Activated T-cell treated with anti-CD3 and anti-CD28 coated beads, Interleukin-2, amount 50 U/mL, for 48 hours (primary cell): ENCODE results near the gene CERS6.
"Not testable (repeated sequence)": the region's sequence is repeated elsewhere in the genome, so short reads cannot be mapped to it uniquely, and the experiment has no call there.

Experiments used
- DNase-seq, 2 experiments: peaks; one replicate each; pipeline ENCODE4 v3.0.0-alpha.2; 2020

Gene CERS6

GRCh38 chr2:168502852-168503251 is 46.8 kb downstream of the CERS6 start:
- DNase-seq = not testable (repeated sequence)

DNA sequence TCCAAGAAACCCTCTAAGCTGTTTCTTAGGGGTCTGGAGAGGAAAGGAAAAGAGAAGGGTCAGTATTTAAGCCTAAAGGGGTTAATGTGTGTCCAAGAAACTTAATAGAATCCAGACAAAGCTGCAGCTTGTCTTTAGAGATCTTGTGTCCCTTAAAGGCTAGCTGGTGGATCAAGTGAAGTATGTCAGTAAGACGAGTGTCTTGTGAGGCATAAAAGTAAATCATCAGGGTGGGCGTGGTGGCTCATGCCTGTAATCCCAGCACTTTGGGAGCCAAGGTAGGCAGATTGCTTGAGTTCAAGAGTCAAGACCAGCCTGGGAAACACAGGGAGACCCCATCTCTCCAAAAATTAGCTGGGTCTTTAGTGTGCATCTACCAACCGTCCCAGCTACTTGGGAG is 47.8 kb downstream of the CERS6 start:
- DNase-seq = no peak

- DNase-seq = no peak
These were observed 48.3 kb downstream of the CERS6 start for GRCh38 chr2:168504323-168504722.

- no peak for DNase-seq
These were observed 54.2 kb downstream of the CERS6 start for GRCh38 chr2:168510125-168510756.

GRCh38 chr2:168514692-168515091 is 58.6 kb downstream of the CERS6 start:
- no peak for DNase-seq

- no peak for DNase-seq
These were observed 59.4 kb downstream of the CERS6 start for GRCh38 chr2:168515502-168515901.

DNA sequence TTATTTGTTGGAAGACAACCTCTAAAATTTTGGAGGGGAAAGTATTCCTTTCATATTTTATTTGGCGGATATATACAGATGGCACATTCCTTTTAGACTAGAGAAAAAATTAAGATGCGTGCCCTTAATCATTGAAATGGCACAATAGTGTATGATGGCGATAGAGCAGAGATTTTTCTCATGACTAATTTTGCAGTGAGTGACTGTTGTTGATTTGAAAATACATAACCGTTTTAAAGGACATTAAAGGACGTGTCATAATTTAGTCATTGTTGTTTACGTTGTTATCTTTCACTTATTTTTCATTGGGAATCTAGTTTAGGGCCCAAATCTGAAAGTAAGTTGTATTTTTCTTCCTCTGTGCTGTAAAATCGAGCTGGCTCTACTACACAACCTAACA is 61.7 kb downstream of the CERS6 start:
- DNase-seq = no peak

DNA sequence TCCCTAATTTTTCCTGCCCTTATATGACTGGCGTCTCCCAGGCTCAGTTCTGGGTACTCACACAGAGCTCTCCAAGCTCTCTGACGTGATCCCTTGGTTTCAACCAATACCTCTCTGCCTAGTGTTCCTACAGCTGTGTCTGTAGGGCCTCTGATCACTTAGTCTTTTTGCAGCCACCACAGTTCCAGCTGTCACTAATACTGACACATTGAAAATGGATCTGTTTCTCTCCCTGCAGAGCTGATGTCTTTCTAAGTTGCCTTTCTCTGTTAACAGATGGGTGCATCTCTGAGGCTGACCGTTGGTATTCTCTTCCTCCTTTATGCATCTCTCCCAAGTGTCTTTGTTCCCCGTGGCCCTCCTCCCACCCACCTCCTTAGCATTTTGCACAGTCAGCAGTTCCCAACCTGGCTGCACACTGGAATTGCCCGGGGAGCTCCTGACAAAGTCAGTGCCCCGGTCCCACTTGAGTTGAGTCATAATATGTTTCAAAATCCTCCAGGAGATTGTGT is 62.5 kb downstream of the CERS6 start:
- DNase-seq = no peak

DNA sequence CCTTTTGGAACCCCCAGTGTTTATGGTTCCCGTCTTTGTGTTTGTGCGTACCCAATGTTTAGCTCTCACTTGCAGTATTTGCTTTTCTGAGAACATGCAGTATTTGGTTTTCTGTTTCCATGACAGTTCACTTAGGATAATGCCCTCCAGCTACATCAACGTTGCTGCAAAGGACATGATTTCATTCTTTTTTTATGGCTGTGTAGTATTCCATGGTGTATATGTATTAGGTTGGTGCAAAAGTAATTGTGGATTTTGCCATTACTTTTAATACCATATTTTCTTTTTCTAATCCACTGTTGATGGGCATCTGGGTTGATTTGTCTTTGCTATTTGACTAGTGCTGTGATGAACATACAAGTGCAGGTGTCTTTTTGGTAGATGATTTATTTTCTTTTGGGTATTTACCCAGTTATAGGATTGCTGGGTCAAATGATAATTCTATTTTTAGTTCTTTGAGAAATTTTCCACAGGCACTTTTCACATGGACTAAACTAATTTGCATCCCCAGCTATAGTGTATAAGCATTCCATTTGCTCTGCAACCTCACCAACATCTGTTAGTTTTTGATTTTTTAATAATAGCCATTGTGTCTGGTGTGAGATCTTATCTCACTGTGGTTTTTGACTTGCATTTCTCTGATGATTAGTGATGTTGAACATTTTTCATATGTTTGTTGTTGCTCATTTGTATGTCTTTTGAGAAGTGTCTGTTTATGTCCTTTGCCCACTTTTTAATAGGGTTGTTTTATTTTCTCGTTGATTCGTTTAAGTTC is 63.6 kb downstream of the CERS6 start:
- DNase-seq = no peak

GRCh38 chr2:168521053-168521741 is 65.1 kb downstream of the CERS6 start:
- DNase-seq = no peak

- DNase-seq = no peak
These were observed 66.4 kb downstream of the CERS6 start for GRCh38 chr2:168522446-168522845.

DNA sequence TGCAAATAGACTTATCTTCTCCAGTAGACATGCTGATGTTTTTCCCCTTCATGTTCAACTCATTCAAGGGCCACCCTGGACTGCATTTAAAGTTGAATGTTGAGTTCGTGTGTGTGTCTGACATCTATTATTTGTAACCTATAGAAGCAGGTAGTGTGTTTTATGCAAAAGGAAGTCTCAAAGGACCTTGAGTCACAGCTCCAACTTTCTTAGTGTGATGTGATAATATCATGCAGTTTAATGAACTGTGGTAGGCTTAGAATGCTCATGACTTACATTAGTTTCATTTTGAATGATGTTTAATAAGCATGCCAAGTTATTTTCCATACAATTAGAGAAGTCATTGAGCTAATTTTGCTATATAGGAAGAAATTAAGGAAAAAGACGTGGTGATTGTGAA is 67.9 kb downstream of the CERS6 start:
- DNase-seq = no peak

GRCh38 chr2:168525020-168525419 is 68.9 kb downstream of the CERS6 start:
- no peak for DNase-seq

DNA sequence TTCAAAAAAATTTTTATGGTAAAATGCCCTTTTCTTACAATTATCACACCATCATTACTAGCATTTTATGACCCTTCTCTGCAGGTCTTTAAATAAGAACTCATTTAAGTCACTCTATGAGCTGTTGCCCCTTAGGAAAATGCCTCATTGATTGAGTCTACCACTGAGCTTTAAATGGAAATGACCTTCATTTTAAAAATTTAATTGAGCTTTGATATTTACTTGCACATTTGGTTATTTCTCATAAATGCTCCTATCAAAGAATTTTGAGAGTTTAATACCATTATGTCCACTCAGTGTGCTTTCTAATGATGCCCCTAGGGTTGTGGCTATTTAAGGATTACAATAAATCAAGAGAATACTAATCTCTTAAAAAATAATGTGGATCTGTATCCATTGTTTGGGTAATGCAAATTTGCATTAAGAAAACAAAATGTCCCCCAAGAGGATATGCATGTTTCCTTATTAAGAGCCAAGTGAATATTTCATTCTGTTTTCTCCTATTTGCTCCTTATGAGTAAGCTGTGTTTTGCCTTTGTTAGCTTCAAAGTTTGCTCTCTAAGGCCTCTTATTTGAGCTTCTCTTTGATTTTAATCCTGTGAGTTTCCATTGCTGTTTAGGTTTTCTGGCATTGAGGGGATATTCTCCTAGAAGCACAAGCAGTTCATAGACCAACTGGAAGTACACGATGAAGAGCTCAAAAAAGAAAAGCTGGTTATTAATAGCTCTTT is 69.8 kb downstream of the CERS6 start:
- no peak for DNase-seq

DNA sequence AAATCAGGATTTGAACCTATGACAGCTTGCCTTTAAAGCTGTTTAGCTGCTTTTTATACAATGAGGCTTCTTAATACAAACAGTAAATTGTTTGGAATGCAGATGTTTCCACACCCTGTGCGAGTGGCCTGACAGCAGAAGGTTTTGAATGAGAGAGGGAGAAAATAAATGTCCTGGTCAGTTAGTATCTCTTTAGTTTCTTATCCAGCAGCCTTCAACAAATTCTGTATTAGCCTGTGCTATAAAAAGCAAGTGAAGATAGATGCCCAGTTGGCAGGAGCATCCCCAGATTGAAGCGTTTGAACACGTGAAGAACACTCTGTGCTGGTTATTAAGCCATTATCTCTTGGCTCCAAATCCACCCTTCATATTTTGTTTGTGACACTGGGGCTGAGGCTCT is 70.6 kb downstream of the CERS6 start:
- DNase-seq = no peak

- no peak for DNase-seq
These were observed 71.9 kb downstream of the CERS6 start for GRCh38 chr2:168528016-168528415.

GRCh38 chr2:168528469-168528868 is 72.4 kb downstream of the CERS6 start:
- DNase-seq = no peak

GRCh38 chr2:168529054-168529833 is 73.2 kb downstream of the CERS6 start:
- DNase-seq = no peak

DNA sequence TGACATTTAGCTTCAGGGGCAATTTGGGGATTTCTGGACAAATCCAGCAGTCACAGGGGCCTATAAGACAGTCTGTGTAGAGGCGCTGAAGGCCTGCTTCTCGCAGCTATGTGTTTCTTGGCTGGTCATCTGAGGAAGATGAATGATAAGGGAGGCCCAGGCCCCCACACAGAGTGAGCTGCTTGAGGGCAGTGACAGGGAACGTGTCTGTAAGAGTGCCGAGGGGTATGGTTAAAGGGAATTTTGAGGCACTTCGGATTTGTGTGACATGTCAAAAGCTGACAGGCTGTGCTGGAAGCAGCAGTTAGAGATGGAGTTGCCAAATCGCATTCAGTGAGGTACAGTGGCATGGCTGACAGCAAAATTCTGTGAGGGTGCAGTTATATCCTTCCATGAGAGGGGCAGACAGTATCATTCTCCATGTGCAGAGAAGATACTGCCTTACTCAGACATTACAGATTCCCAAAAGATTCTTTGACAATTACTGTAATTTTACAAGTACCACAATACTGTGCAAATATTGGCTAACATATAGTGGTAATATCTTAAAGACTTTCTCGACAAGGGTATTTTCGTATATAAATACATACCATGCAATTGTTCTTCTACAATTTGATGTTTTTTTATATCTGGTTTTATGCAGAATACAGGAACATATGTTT is 74.0 kb downstream of the CERS6 start:
- no peak for DNase-seq

GRCh38 chr2:168530982-168531622 is 75.0 kb downstream of the CERS6 start:
- DNase-seq = no peak

DNA sequence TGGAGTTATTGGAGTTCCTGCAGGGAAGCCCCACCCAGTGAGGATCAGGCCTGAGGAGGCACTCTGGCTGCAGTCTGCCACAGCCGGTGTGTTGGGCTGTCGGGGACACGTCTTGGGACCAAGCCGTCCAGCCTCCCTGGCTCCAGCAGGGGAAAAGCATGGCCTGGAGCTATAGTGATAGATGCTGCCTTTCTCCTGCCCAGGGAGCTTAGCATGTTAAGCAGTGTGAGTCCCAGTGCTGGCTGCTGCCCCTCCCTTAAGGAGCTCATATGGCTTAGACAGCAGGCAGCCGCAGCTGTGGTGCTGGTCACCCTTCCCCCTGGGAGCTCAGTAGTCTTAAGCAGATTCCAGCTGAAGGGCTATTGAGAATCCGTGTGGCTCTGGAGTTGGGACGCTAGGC is 78.9 kb downstream of the CERS6 start:
- no peak for DNase-seq
